Neural progenitor cell (in vitro differentiated cells): ENCODE data around the gene HDAC11.

Experiments used
- EZH2 ChIP-seq: fragments of 200-600 bp; sonication (generic); IDR thresholded peaks from 2 replicates; pipeline ENCODE4 v1.6.1; 2017; ENCODE audit warnings: antibody characterized with exemption, mild to moderate bottlenecking, moderate library complexity
- EZH2phosphoT487 ChIP-seq: fragments of 200-600 bp; sonication (generic); IDR thresholded peaks from 2 replicates; pipeline ENCODE4 v1.6.1; 2017; ENCODE audit warnings: antibody characterized with exemption
- TF ChIP-seq, protein P1 (sequence below): fragments of 200-600 bp; sonication (generic); IDR thresholded peaks from 2 replicates; pipeline ENCODE4 v1.5.1; 2017; ENCODE audit warnings: antibody characterized with exemption, mild to moderate bottlenecking

DNA sequence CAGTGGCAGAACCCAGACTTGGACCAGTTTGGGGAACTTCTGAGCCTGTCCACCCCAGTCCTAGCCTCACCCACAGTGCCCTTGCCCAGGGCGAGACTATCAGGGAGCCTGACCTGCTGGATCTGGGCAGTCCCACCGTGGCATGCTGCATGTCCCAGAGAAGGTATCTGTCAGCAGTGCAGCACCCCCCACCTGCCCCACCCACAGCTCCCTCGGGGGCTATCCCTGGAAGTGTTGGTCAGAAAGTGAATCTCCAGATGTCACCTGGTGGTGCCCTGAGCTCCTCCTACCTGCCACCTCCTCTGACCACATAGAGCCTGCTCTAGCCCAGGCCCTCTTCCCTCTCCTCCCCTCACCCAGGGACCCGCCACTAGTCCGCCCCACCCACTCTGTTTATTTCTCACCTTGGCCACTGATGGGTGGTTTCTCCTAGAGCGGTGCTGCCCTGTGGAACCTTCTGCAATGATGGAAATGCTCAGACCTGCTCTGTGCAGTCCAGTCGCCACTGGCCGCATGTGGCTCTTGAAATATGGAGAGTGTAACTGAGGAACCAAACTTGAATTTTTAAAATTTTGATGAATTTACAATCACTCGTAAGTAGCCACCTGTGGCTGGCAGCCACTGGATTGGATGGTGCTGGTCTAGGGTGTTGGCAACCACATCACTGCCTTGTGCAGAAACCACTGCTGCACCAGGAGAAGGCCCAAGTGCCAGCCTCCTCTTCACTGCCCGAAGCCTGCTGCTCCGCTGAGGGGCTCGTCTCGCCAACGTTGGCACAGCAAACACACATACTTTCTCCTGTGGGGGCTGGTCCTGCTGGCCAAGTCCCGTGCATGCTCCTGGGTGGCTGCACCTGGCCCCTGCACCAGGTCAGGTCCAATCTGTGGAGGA lies 13.1 kb downstream of the HDAC11 start:
- TF ChIP-seq, protein P1, sequence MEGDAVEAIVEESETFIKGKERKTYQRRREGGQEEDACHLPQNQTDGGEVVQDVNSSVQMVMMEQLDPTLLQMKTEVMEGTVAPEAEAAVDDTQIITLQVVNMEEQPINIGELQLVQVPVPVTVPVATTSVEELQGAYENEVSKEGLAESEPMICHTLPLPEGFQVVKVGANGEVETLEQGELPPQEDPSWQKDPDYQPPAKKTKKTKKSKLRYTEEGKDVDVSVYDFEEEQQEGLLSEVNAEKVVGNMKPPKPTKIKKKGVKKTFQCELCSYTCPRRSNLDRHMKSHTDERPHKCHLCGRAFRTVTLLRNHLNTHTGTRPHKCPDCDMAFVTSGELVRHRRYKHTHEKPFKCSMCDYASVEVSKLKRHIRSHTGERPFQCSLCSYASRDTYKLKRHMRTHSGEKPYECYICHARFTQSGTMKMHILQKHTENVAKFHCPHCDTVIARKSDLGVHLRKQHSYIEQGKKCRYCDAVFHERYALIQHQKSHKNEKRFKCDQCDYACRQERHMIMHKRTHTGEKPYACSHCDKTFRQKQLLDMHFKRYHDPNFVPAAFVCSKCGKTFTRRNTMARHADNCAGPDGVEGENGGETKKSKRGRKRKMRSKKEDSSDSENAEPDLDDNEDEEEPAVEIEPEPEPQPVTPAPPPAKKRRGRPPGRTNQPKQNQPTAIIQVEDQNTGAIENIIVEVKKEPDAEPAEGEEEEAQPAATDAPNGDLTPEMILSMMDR: no peak
- TF ChIP-seq EZH2: no peak
- no peak for TF ChIP-seq EZH2phosphoT487
